Left lung (tissue), 10 donors: ENCODE results near the gene PHACTR1. TPM values are rescaled to one million over a fixed set of nuclear protein-coding genes. Genes with fewer than 3 reads are reported as not detected.

Experiments
- ATAC-seq: fragments of 200-7000 bp; cut with Tn5 transposase; one replicate; pipeline ENCODE4 v1.9.1; 2020; ENCODE audit warnings: moderate library complexity
- DNase-seq, 4 donors: peaks; one replicate each; pipeline ENCODE4 v3.0.0-alpha.2; 2013 to 2020
- H3K27ac ChIP-seq, 2 donors: fragments of 200-600 bp; sonication (generic) in 1 of 2; one replicate each; pipeline versions ENCODE4 v1.5.0 to v1.8.0; 2020 to 2021
- H3K27me3 ChIP-seq, 2 donors: fragments of 200-600 bp; sonication (generic) in 1 of 2; one replicate each; pipeline versions ENCODE4 v1.5.0 to v1.8.0; 2020 to 2021
- H3K36me3 ChIP-seq, 2 donors: fragments of 200-600 bp; sonication (generic) in 1 of 2; one replicate each; pipeline versions ENCODE4 v1.5.0 to v1.8.0; 2020 to 2021
- H3K4me1 ChIP-seq, 2 donors: fragments of 200-600 bp; one replicate each; pipeline ENCODE4 v1.8.0; 2021
- H3K4me3 ChIP-seq, 2 donors: fragments of 200-600 bp; sonication (generic) in 1 of 2; one replicate each; pipeline versions ENCODE4 v1.5.0 to v1.8.0; 2020 to 2021; ENCODE audit warnings: mild to moderate bottlenecking in 1 of 2
- H3K9me3 ChIP-seq, 2 donors: fragments of 200-600 bp; sonication (generic) in 1 of 2; one replicate each; pipeline versions ENCODE4 v1.5.0 to v1.8.0; 2020 to 2021
- intact Hi-C, 2 donors: fragments of 100-400 bp; cut with DNase I; formaldehyde crosslinking; loops; one replicate each; pipeline versions ENCODE4 v1.11.2 to v1.14.2; 2022
- polyA plus RNA-seq, 6 donors: library from polyadenylated mRNA; unstranded; fragments of 120-200 nt; gene quantifications; one replicate each; pipeline ENCODE4 v1.2.1, GENCODE V29; 2013; ENCODE audit not compliant: insufficient read length in 6 of 6
- total RNA-seq, 2 donors: library from RNA; stranded (reverse); fragmentation: NEBNext Ultra II Directional; extraction: Animal tissue kit (Norgen Biotek cat#: 25700); gene quantifications; one replicate each; pipeline ENCODE4 v1.2.1, GENCODE V29; 2021
- TF ChIP-seq, protein P1 (sequence below), 2 donors: fragments of 200-600 bp; sonication (generic) in 1 of 2; IDR thresholded peaks; one replicate each; pipeline versions ENCODE4 v1.5.0 to v1.8.0; 2021; ENCODE audit warnings: antibody characterized with exemption in 2 of 2
- donor health status: DM: no; HTN: yes; CAD: no.
- donor health status: DM: no; HTN: no; CAD: no.

PHACTR1 gene
- total and polyA plus RNA-seq, 8 donors, result 12.1 to 53.3 (median 15.8) TPM

DNA sequence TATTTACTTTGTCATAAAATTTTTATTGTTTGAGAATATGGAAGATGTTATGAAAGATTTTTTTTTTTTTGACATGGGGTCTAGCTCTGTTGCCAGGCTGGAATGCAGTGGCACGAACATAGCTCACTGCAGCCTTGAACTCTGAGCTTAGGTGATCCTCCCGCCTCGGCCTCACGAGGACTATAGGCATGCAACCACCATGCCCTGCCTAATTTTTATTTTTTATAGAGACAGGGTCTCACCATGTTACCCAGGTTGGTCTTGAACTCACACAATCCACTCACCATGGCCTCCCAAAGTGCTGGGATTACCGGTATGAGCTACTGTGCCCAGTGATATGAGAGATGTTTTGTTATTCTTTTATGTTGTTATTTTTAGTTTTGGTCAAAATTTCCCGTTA, 316.0 kb downstream of the PHACTR1 start:
- no peak for DNase-seq
- no peak overlapping the region for H3K4me3 ChIP-seq
- H3K27ac ChIP-seq, result no peak overlapping the region
- H3K27me3 ChIP-seq, result no peaks in the 10 kb centered on the region
- intact Hi-C loops, result no loop called here
- ATAC-seq, result no peak
- H3K4me1 ChIP-seq, result no peaks in the 10 kb centered on the region
- H3K9me3 ChIP-seq, result no peaks in the 10 kb centered on the region
- TF ChIP-seq, protein P1, sequence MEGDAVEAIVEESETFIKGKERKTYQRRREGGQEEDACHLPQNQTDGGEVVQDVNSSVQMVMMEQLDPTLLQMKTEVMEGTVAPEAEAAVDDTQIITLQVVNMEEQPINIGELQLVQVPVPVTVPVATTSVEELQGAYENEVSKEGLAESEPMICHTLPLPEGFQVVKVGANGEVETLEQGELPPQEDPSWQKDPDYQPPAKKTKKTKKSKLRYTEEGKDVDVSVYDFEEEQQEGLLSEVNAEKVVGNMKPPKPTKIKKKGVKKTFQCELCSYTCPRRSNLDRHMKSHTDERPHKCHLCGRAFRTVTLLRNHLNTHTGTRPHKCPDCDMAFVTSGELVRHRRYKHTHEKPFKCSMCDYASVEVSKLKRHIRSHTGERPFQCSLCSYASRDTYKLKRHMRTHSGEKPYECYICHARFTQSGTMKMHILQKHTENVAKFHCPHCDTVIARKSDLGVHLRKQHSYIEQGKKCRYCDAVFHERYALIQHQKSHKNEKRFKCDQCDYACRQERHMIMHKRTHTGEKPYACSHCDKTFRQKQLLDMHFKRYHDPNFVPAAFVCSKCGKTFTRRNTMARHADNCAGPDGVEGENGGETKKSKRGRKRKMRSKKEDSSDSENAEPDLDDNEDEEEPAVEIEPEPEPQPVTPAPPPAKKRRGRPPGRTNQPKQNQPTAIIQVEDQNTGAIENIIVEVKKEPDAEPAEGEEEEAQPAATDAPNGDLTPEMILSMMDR (IDR thresholded peaks at IDR 0.05), result no peak
- no peaks in the 10 kb centered on the region for H3K36me3 ChIP-seq

GRCh38 chr6:13033145-13033544, 316.6 kb downstream of the PHACTR1 start:
- Histone ChIP-seq H3K36me3 (no peaks in the 10 kb centered on the region), H3K4me1 (no peaks in the 10 kb centered on the region), H3K27me3 (no peaks in the 10 kb centered on the region), H3K4me3 (no peak overlapping the region), H3K27ac (no peak overlapping the region), H3K9me3 (no peaks in the 10 kb centered on the region)
- no peak for DNase-seq
- intact Hi-C loops, result no loop called here
- ATAC-seq, result no peak
- TF ChIP-seq, protein P1 (IDR thresholded peaks at IDR 0.05), result no peak

- no peaks in the 10 kb centered on the region for H3K9me3 ChIP-seq
- TF ChIP-seq, protein P1 (IDR thresholded peaks at IDR 0.05), result no peak
- DNase-seq, result no peak
- H3K27ac ChIP-seq, result no peak overlapping the region
- H3K4me1 ChIP-seq, result peaks cover 0 to 2% of the 10 kb centered on the region in 2 donors
- no peaks in the 10 kb centered on the region for H3K27me3 ChIP-seq
- no peak for ATAC-seq
- H3K36me3 ChIP-seq, result no peaks in the 10 kb centered on the region
- intact Hi-C loops, result no loop called here
- no peak overlapping the region for H3K4me3 ChIP-seq
Measured at GRCh38 chr6:13034316-13034715, 317.7 kb downstream of the PHACTR1 start.

GRCh38 chr6:13035606-13036005, 319.0 kb downstream of the PHACTR1 start:
- Histone ChIP-seq H3K4me3 (no peak overlapping the region), H3K4me1 (peaks cover 0 to 3% of the 10 kb centered on the region in 2 donors), H3K36me3 (no peaks in the 10 kb centered on the region), H3K9me3 (no peaks in the 10 kb centered on the region), H3K27ac (no peak overlapping the region), H3K27me3 (no peaks in the 10 kb centered on the region)
- ATAC-seq (no peak), DNase-seq (no peak)
- intact Hi-C loops, result no loop called here
- TF ChIP-seq, protein P1 (IDR thresholded peaks at IDR 0.05), result no peak

DNA sequence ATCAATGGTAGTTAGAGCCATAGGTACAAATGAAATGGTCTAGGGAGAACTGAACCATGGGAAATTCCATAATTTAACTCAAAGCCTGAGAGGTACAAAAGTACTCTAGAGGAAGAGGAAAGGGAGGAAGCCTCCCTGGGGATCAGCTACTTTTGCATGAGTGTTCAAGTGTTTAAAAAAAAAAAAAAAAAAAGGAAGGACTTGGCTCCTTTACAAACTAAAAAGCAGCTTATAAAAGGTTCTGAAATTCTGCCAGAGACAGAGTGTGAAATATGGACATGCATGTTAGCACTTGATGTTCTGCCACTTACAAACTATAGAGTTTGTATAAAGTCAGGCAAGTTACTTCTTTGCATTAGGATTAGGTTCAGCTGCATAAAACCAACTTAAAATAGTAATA, 321.7 kb downstream of the PHACTR1 start:
- peaks cover 0 to 3% of the 10 kb centered on the region in 2 donors for H3K4me1 ChIP-seq
- TF ChIP-seq, protein P1 (IDR thresholded peaks at IDR 0.05), result no peak
- H3K27ac ChIP-seq, result peak overlapping the region in 1 of 2 donors; percentile 11
- ATAC-seq (peak; percentile 68), DNase-seq (peak in 2 of 4 donors; percentile 23 to 64)
- no peak overlapping the region for H3K4me3 ChIP-seq
- intact Hi-C loops, result no loop called here
- no peaks in the 10 kb centered on the region for H3K9me3 ChIP-seq
- no peaks in the 10 kb centered on the region for H3K27me3 ChIP-seq
- no peaks in the 10 kb centered on the region for H3K36me3 ChIP-seq
